Measurements from ENCODE around the gene CSMD2.

Gene CSMD2

DNA sequence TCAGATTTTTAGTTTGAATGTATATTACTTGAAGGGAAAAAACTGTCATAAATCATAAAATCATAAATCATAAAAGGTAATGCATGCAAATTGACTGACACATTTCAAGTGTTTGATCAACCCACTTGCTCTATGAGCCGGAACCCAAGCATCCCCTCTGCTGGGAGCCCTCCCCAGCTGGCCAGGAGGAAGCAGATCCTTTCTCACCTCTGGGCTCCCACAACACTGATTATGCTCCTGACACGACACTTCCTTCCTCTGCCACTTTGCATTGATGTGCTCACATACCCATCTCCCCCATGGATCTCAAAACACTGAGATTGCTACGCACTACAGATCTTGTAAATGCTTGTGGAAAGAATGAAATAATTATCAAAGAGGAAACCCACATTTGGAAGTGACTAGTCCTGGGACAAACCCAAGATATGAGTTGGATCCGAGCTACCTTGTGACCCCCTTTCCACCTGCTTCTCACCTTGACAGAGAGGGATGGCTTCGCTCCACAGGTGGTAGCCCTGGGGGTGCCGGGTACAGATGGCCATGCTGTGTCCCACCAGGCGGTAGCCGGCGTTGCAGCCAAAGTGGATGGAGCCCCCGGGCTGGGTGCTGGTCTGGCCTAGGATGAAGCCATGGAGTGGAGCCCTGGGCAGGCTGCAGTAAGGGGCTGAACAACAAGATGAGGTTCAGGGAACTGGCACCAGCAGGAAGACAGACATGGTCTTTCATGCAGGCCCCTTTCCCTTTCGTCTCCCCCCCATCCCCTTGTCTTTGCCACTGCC, 588.0 kb downstream of the CSMD2 start:
- Histone ChIP-seq H3K9ac (ENCODE audit: low read depth, low read length) (no peak overlapping the region), H3K36me3 (ENCODE audit: control insufficient read depth, insufficient read depth, low read length) (no peaks in the 10 kb centered on the region), H3K27ac (ENCODE audit: low read depth, low read length) (no peak overlapping the region), H3K27me3 (ENCODE audit: control insufficient read depth, insufficient read depth, low read length) (no peaks in the 10 kb centered on the region), H3K4me1 (ENCODE audit: control insufficient read depth, insufficient read depth, low read length) (peaks cover 15% of the 10 kb centered on the region; the same call in 1 of the 2 replicates), H3K4me3 (ENCODE audit: low read depth, low read length) (no peak overlapping the region), H3K9me3 (ENCODE audit: control insufficient read depth, insufficient read depth, low read length) (no peaks in the 10 kb centered on the region)

DNA sequence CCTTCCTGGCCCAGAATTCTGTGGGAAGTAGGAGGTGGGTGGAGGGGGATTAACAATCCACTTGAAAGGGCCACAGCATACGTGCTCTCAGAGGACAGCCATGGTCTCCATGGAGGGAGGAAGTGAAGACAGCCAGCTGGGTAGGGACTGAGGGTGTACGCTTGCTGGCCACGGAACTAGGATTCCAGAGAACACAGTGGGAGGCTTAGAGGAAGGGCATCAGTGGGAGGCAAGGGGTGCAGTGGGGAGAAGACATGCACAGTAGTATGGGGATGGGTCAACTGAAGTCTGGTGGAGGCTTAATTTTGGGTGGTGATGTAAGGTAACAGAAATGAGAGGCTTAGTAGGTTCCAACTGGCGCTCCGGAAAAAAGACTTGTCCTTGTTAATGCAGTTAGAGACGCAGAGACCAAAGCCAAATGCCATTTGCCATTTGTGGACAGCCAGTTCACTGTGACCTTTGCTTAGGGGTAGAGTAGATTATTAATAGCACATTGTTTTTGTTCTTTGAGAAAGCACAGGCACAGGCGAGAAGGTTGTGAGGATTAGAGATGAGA, 589.6 kb downstream of the CSMD2 start:
- Histone ChIP-seq H3K27me3 (ENCODE audit: control insufficient read depth, insufficient read depth, low read length) (no peaks in the 10 kb centered on the region), H3K27ac (ENCODE audit: low read depth, low read length) (no peak overlapping the region), H3K4me3 (ENCODE audit: low read depth, low read length) (no peak overlapping the region), H3K4me1 (ENCODE audit: control insufficient read depth, insufficient read depth, low read length) (peaks cover 15% of the 10 kb centered on the region; the same call in 1 of the 2 replicates), H3K9ac (ENCODE audit: low read depth, low read length) (no peak overlapping the region), H3K36me3 (ENCODE audit: control insufficient read depth, insufficient read depth, low read length) (no peaks in the 10 kb centered on the region), H3K9me3 (ENCODE audit: control insufficient read depth, insufficient read depth, low read length) (no peaks in the 10 kb centered on the region)

DNA sequence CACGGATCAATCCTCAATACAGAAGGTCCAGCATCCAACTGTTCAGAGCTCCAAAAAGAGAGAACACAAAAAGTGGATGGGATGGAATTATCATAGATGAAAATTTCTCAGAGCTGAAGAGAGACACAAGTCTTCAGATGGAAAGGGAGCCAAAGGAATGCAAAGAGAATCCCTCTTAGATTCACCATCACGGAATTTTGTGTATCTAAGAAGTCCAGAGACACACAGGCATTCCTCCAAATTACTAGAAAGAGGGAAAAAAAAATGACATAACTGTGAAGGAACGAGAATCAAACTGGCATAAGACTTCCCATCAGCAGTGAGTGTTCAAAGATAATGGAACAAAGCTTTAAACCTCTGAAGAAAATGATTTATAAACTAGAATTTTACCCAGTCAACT, 591.4 kb downstream of the CSMD2 start:
- H3K27me3 ChIP-seq (ENCODE audit: control insufficient read depth, insufficient read depth, low read length), result no peaks in the 10 kb centered on the region
- H3K27ac ChIP-seq (ENCODE audit: low read depth, low read length), result no peak overlapping the region
- H3K4me3 ChIP-seq (ENCODE audit: low read depth, low read length), result no peak overlapping the region
- H3K9me3 ChIP-seq (ENCODE audit: control insufficient read depth, insufficient read depth, low read length), result no peaks in the 10 kb centered on the region
- no peak overlapping the region for H3K9ac ChIP-seq (ENCODE audit: low read depth, low read length)
- no peaks in the 10 kb centered on the region for H3K36me3 ChIP-seq (ENCODE audit: control insufficient read depth, insufficient read depth, low read length)
- peaks cover 9% of the 10 kb centered on the region; the same call in 1 of the 2 replicates for H3K4me1 ChIP-seq (ENCODE audit: control insufficient read depth, insufficient read depth, low read length)

GRCh38 chr1:33572387-33572786, 592.6 kb downstream of the CSMD2 start:
- Histone ChIP-seq H3K4me3 (ENCODE audit: low read depth, low read length) (no peak overlapping the region), H3K27me3 (ENCODE audit: control insufficient read depth, insufficient read depth, low read length) (no peaks in the 10 kb centered on the region), H3K4me1 (ENCODE audit: control insufficient read depth, insufficient read depth, low read length) (peaks cover 5% of the 10 kb centered on the region; the same call in 1 of the 2 replicates), H3K27ac (ENCODE audit: low read depth, low read length) (no peak overlapping the region), H3K9me3 (ENCODE audit: control insufficient read depth, insufficient read depth, low read length) (no peaks in the 10 kb centered on the region), H3K9ac (ENCODE audit: low read depth, low read length) (no peak overlapping the region), H3K36me3 (ENCODE audit: control insufficient read depth, insufficient read depth, low read length) (no peaks in the 10 kb centered on the region)

GRCh38 chr1:33569331-33569730, 595.7 kb downstream of the CSMD2 start:
- H3K27me3 ChIP-seq (ENCODE audit: control insufficient read depth, insufficient read depth, low read length), result no peaks in the 10 kb centered on the region
- no peaks in the 10 kb centered on the region for H3K36me3 ChIP-seq (ENCODE audit: control insufficient read depth, insufficient read depth, low read length)
- no peak overlapping the region for H3K4me3 ChIP-seq (ENCODE audit: low read depth, low read length)
- no peaks in the 10 kb centered on the region for H3K4me1 ChIP-seq (ENCODE audit: control insufficient read depth, insufficient read depth, low read length)
- no peak overlapping the region for H3K27ac ChIP-seq (ENCODE audit: low read depth, low read length)
- no peak overlapping the region for H3K9ac ChIP-seq (ENCODE audit: low read depth, low read length)
- no peaks in the 10 kb centered on the region for H3K9me3 ChIP-seq (ENCODE audit: control insufficient read depth, insufficient read depth, low read length)

DNA sequence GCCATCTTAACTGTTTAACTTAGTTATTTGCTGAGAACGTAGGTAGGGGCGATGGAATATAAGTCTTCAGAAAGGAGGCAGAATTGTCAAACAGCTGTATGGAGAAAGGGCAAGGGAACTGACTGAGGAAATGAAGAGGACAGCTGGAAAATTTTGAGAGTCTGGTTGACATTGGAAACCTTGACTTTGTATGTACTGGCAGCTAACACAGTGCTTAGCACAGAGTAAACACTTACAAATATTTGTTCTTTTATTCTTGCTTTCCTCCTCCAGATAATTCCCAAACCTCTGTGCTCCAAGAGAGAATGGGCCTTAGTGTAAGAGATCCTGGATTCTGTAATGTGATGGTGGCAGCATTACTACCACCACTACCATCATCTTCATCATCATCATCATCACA, 601.3 kb downstream of the CSMD2 start:
- no peaks in the 10 kb centered on the region for H3K4me1 ChIP-seq (ENCODE audit: control insufficient read depth, insufficient read depth, low read length)
- no peak overlapping the region for H3K9ac ChIP-seq (ENCODE audit: low read depth, low read length)
- H3K4me3 ChIP-seq (ENCODE audit: low read depth, low read length), result no peak overlapping the region
- H3K9me3 ChIP-seq (ENCODE audit: control insufficient read depth, insufficient read depth, low read length), result no peaks in the 10 kb centered on the region
- H3K36me3 ChIP-seq (ENCODE audit: control insufficient read depth, insufficient read depth, low read length), result no peaks in the 10 kb centered on the region
- H3K27ac ChIP-seq (ENCODE audit: low read depth, low read length), result no peak overlapping the region
- no peaks in the 10 kb centered on the region for H3K27me3 ChIP-seq (ENCODE audit: control insufficient read depth, insufficient read depth, low read length)

DNA sequence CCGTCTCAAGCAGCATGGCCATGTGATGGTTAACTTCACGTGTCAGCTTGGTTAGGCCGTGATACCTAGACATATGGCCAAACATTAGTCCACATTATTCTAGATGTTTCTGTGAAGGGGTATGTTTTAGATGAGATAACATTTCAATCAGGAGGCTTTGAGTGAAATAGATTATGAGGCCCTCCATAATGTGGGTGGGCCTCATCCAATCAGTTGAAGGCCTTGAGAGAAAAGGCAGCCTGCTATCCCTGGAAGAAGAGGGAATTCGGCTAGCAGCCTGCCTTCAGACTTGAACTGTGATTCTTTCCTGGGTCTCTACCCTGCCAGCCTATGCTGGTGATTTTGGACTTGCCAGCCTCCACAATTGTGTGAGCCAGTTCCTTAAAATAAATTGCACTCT, 602.5 kb downstream of the CSMD2 start:
- Histone ChIP-seq H3K4me3 (ENCODE audit: low read depth, low read length) (no peak overlapping the region), H3K9ac (ENCODE audit: low read depth, low read length) (no peak overlapping the region), H3K27ac (ENCODE audit: low read depth, low read length) (no peak overlapping the region), H3K27me3 (ENCODE audit: control insufficient read depth, insufficient read depth, low read length) (no peaks in the 10 kb centered on the region), H3K36me3 (ENCODE audit: control insufficient read depth, insufficient read depth, low read length) (no peaks in the 10 kb centered on the region), H3K9me3 (ENCODE audit: control insufficient read depth, insufficient read depth, low read length) (no peaks in the 10 kb centered on the region), H3K4me1 (ENCODE audit: control insufficient read depth, insufficient read depth, low read length) (no peaks in the 10 kb centered on the region)

- no peaks in the 10 kb centered on the region for H3K9me3 ChIP-seq (ENCODE audit: control insufficient read depth, insufficient read depth, low read length)
- no peak overlapping the region for H3K27ac ChIP-seq (ENCODE audit: low read depth, low read length)
- H3K36me3 ChIP-seq (ENCODE audit: control insufficient read depth, insufficient read depth, low read length), result no peaks in the 10 kb centered on the region
- H3K4me1 ChIP-seq (ENCODE audit: control insufficient read depth, insufficient read depth, low read length), result no peaks in the 10 kb centered on the region
- H3K4me3 ChIP-seq (ENCODE audit: low read depth, low read length), result no peak overlapping the region
- no peaks in the 10 kb centered on the region for H3K27me3 ChIP-seq (ENCODE audit: control insufficient read depth, insufficient read depth, low read length)
- no peak overlapping the region for H3K9ac ChIP-seq (ENCODE audit: low read depth, low read length)
Observed at GRCh38 chr1:33561576-33561975, 603.5 kb downstream of the CSMD2 start.

- no peak overlapping the region for H3K27ac ChIP-seq (ENCODE audit: low read depth, low read length)
- H3K4me1 ChIP-seq (ENCODE audit: control insufficient read depth, insufficient read depth, low read length), result no peaks in the 10 kb centered on the region
- H3K4me3 ChIP-seq (ENCODE audit: low read depth, low read length), result no peak overlapping the region
- no peak overlapping the region for H3K9ac ChIP-seq (ENCODE audit: low read depth, low read length)
- H3K27me3 ChIP-seq (ENCODE audit: control insufficient read depth, insufficient read depth, low read length), result no peaks in the 10 kb centered on the region
- H3K36me3 ChIP-seq (ENCODE audit: control insufficient read depth, insufficient read depth, low read length), result no peaks in the 10 kb centered on the region
- no peaks in the 10 kb centered on the region for H3K9me3 ChIP-seq (ENCODE audit: control insufficient read depth, insufficient read depth, low read length)
Observed at GRCh38 chr1:33560680-33561079, 604.4 kb downstream of the CSMD2 start.

GRCh38 chr1:33548721-33549120, 616.3 kb downstream of the CSMD2 start:
- no peaks in the 10 kb centered on the region for H3K27me3 ChIP-seq (ENCODE audit: control insufficient read depth, insufficient read depth, low read length)
- no peaks in the 10 kb centered on the region for H3K4me1 ChIP-seq (ENCODE audit: control insufficient read depth, insufficient read depth, low read length)
- no peak overlapping the region for H3K27ac ChIP-seq (ENCODE audit: low read depth, low read length)
- H3K36me3 ChIP-seq (ENCODE audit: control insufficient read depth, insufficient read depth, low read length), result no peaks in the 10 kb centered on the region
- H3K9ac ChIP-seq (ENCODE audit: low read depth, low read length), result no peak overlapping the region
- H3K4me3 ChIP-seq (ENCODE audit: low read depth, low read length), result no peak overlapping the region
- H3K9me3 ChIP-seq (ENCODE audit: control insufficient read depth, insufficient read depth, low read length), result peaks cover 11% of the 10 kb centered on the region

GRCh38 chr1:33548319-33548718, 616.7 kb downstream of the CSMD2 start:
- no peak overlapping the region for H3K4me3 ChIP-seq (ENCODE audit: low read depth, low read length)
- no peaks in the 10 kb centered on the region for H3K27me3 ChIP-seq (ENCODE audit: control insufficient read depth, insufficient read depth, low read length)
- H3K9ac ChIP-seq (ENCODE audit: low read depth, low read length), result no peak overlapping the region
- H3K27ac ChIP-seq (ENCODE audit: low read depth, low read length), result no peak overlapping the region
- no peaks in the 10 kb centered on the region for H3K4me1 ChIP-seq (ENCODE audit: control insufficient read depth, insufficient read depth, low read length)
- H3K36me3 ChIP-seq (ENCODE audit: control insufficient read depth, insufficient read depth, low read length), result no peaks in the 10 kb centered on the region
- peaks cover 11% of the 10 kb centered on the region for H3K9me3 ChIP-seq (ENCODE audit: control insufficient read depth, insufficient read depth, low read length)

Measured in HUES48 (cell line).